Smooth muscle cell (in vitro differentiated cells): ENCODE measurements around the gene SYT13. TPM values are rescaled to one million over a fixed set of nuclear protein-coding genes. Genes with fewer than 3 reads are reported as not detected.

Source experiments
- DNase-seq: peaks from one replicate; lab custom pipeline; 2025; ENCODE audit not compliant: unreplicated experiment; lab: John Stamatoyannopoulos, UW
- H2AFZ ChIP-seq: fragments of 200-600 bp; sonication (generic); 2 replicates; pipeline ENCODE4 v1.6.0; 2016; ENCODE audit warnings: antibody characterized with exemption, low read depth, mild to moderate bottlenecking
- H3F3A ChIP-seq: fragments of 200-600 bp; sonication (generic); 2 replicates; pipeline ENCODE4 v1.6.0; 2017; ENCODE audit warnings: antibody characterized with exemption, low read depth
- H3K27ac ChIP-seq: fragments of 200-600 bp; sonication (generic); 2 replicates; pipeline ENCODE4 v1.5.1; 2016; ENCODE audit warnings: low read depth, mild to moderate bottlenecking
- H3K27me3 ChIP-seq: fragments of 200-600 bp; sonication (generic); 2 replicates; pipeline ENCODE4 v1.6.1; 2016; ENCODE audit warnings: low read depth, mild to moderate bottlenecking
- H3K36me3 ChIP-seq: fragments of 200-600 bp; sonication (generic); 2 replicates; pipeline ENCODE4 v1.5.1; 2016; ENCODE audit warnings: low read depth
- H3K4me1 ChIP-seq: fragments of 200-600 bp; sonication (generic); 2 replicates; pipeline ENCODE4 v1.5.1; 2016; ENCODE audit warnings: low read depth
- H3K4me2 ChIP-seq: fragments of 200-600 bp; sonication (generic); 2 replicates; pipeline ENCODE4 v1.6.0; 2016; ENCODE audit warnings: mild to moderate bottlenecking
- H3K4me3 ChIP-seq: fragments of 200-600 bp; sonication (generic); 2 replicates; pipeline ENCODE4 v1.5.1; 2016; ENCODE audit warnings: mild to moderate bottlenecking
- H3K79me2 ChIP-seq: fragments of 200-600 bp; sonication (generic); 2 replicates; pipeline ENCODE4 v1.6.0; 2016; ENCODE audit warnings: low read depth, mild to moderate bottlenecking
- H3K9ac ChIP-seq: fragments of 200-600 bp; sonication (generic); 2 replicates; pipeline ENCODE4 v1.6.0; 2016; ENCODE audit warnings: low read depth
- H3K9me3 ChIP-seq: fragments of 200-600 bp; sonication (generic); replicated peaks from 2 replicates; pipeline ENCODE4 v1.5.1; 2016; ENCODE audit warnings: low read depth
- H4K20me1 ChIP-seq: fragments of 200-600 bp; sonication (generic); 2 replicates; pipeline ENCODE4 v1.6.0; 2016; ENCODE audit warnings: low read depth
- CTCF ChIP-seq: fragments of 200-600 bp; sonication (generic); IDR thresholded peaks from 2 replicates; pipeline ENCODE4 v1.5.1; 2017; ENCODE audit warnings: borderline replicate concordance, mild to moderate bottlenecking, antibody characterized with exemption; ENCODE audit not compliant: insufficient read depth, poor library complexity, severe bottlenecking
- WGBS: methylation state at CpG from one replicate; pipeline ENCODE4 v1.1.7; 2016; ENCODE audit warnings: low lambda C conversion rate; 5-methylcytosine and 5-hydroxymethylcytosine counted together
- polyA plus RNA-seq: library from polyadenylated mRNA; unstranded; fragments of >200 nt; fragmentation: Nextera tagmentation; extraction: Ambion mirVana; gene quantifications from 2 replicates; pipeline ENCODE4 v1.2.1, GENCODE V29; 2016
- total RNA-seq: library from RNA; depleted of rRNA; stranded (reverse); fragments of >200 nt; gene quantifications from 2 replicates; pipeline ENCODE4 v1.2.3, GENCODE V29; 2014

SYT13 gene
- total and polyA plus RNA-seq, 2 experiments from 2014 or later = 0.47 to 1.3 TPM

GRCh38 chr11:45301537-45302246 is 15.6 kb upstream of the SYT13 start:
- WGBS = 90% methylated on average over 7 of the region's 7 CpGs
- Histone ChIP-seq H3K27ac (no peak overlapping the region), H3K27me3 (peaks cover 21% of the 10 kb centered on the region), H3K36me3 (no peaks in the 10 kb centered on the region), H3K4me2 (no peak overlapping the region), H3K4me1 (no peaks in the 10 kb centered on the region), H2AFZ (no peak overlapping the region), H3K9me3 (no peaks in the 10 kb centered on the region), H3K9ac (no peak overlapping the region), H3K4me3 (no peak overlapping the region), H4K20me1 (no peaks in the 10 kb centered on the region), H3F3A (no peaks in the 10 kb centered on the region), H3K79me2 (no peaks in the 10 kb centered on the region)
- no peak for TF ChIP-seq CTCF
- no peak for DNase-seq

- Histone ChIP-seq H3K4me1 (no peaks in the 10 kb centered on the region), H3F3A (no peaks in the 10 kb centered on the region), H2AFZ (no peak overlapping the region), H3K79me2 (no peaks in the 10 kb centered on the region), H3K9ac (no peak overlapping the region), H4K20me1 (no peaks in the 10 kb centered on the region), H3K4me3 (no peak overlapping the region), H3K36me3 (no peaks in the 10 kb centered on the region), H3K27me3 (peaks cover 13% of the 10 kb centered on the region), H3K27ac (no peak overlapping the region), H3K4me2 (no peak overlapping the region), H3K9me3 (no peaks in the 10 kb centered on the region)
- DNase-seq = no peak
- WGBS = 81% methylated on average over 3 of the region's 3 CpGs
- no peak for TF ChIP-seq CTCF
Measured at GRCh38 chr11:45300715-45301114, 14.6 kb upstream of the SYT13 start.

- Histone ChIP-seq H3K36me3 (no peaks in the 10 kb centered on the region), H4K20me1 (no peaks in the 10 kb centered on the region), H3K27me3 (no peaks in the 10 kb centered on the region), H3K4me3 (no peak overlapping the region), H2AFZ (no peak overlapping the region), H3K4me1 (no peaks in the 10 kb centered on the region), H3K4me2 (no peak overlapping the region), H3F3A (no peaks in the 10 kb centered on the region), H3K79me2 (no peaks in the 10 kb centered on the region), H3K9me3 (no peaks in the 10 kb centered on the region), H3K9ac (no peak overlapping the region), H3K27ac (no peak overlapping the region)
- WGBS = 33% methylated on average over 7 of the region's 7 CpGs
- TF ChIP-seq CTCF = no peak
- no peak for DNase-seq
Measured at GRCh38 chr11:45298718-45299117, 12.6 kb upstream of the SYT13 start.

- no peak overlapping the region for H3K27ac ChIP-seq
- no peak for TF ChIP-seq CTCF
Measured at GRCh38 chr11:45296075-45296474, 9.9 kb upstream of the SYT13 start.

More at GRCh38 chr11:45296075-45296474, 9.9 kb upstream of the SYT13 start:
- no peak overlapping the region for H3K4me2 ChIP-seq
- no peak overlapping the region for H3K9ac ChIP-seq
- no peak for DNase-seq
- no peak overlapping the region for H2AFZ ChIP-seq
- H3K36me3 ChIP-seq = no peaks in the 10 kb centered on the region
- H4K20me1 ChIP-seq = no peaks in the 10 kb centered on the region
- H3K79me2 ChIP-seq = no peaks in the 10 kb centered on the region
- H3K4me1 ChIP-seq = no peaks in the 10 kb centered on the region
- H3K4me3 ChIP-seq = no peak overlapping the region
- peaks cover 20% of the 10 kb centered on the region for H3K27me3 ChIP-seq
- 84% methylated on average over 3 of the region's 3 CpGs for WGBS
- no peaks in the 10 kb centered on the region for H3F3A ChIP-seq
- no peaks in the 10 kb centered on the region for H3K9me3 ChIP-seq
